H9 (cell line): Measurements from ENCODE around the gene SLC16A13. TPM values are rescaled to one million over a fixed set of nuclear protein-coding genes. Genes with fewer than 3 reads are reported as not detected.

Experiments used
- DNase-seq: peaks from one replicate; pipeline ENCODE4 v3.0.0-alpha.2; 2017
- H2AFZ ChIP-seq: one replicate; pipeline ENCODE4 v1.6.1; 2013; ENCODE audit warnings: mild to moderate bottlenecking, low read length, control low read depth, moderate library complexity
- H2AK5ac ChIP-seq: 2 replicates; pipeline ENCODE4 v1.6.1; 2013; ENCODE audit warnings: low read length, control low read depth, mixed read lengths; ENCODE audit not compliant: insufficient read length
- H2BK120ac ChIP-seq: one replicate; pipeline ENCODE4 v1.6.1; 2013; ENCODE audit warnings: low read depth, mild to moderate bottlenecking, low read length, control low read depth, inconsistent platforms; ENCODE audit not compliant: poor library complexity, severe bottlenecking
- H2BK12ac ChIP-seq: 2 replicates; pipeline ENCODE4 v1.6.1; 2013; ENCODE audit warnings: low read length, control low read depth, mixed read lengths, low read depth; ENCODE audit not compliant: insufficient read length
- H2BK15ac ChIP-seq: 2 replicates; pipeline ENCODE4 v1.6.1; 2013; ENCODE audit warnings: low read depth, low read length, control low read depth
- H2BK20ac ChIP-seq: one replicate; pipeline ENCODE4 v1.6.1; 2013; ENCODE audit warnings: low read depth, mild to moderate bottlenecking, low read length, control low read depth, inconsistent platforms; ENCODE audit not compliant: poor library complexity, severe bottlenecking
- H2BK5ac ChIP-seq: 2 replicates; pipeline ENCODE4 v1.6.1; 2013; ENCODE audit warnings: low read length, control low read depth, mixed read lengths; ENCODE audit not compliant: insufficient read length
- H3K14ac ChIP-seq: 2 replicates; pipeline ENCODE4 v1.6.1; 2013; ENCODE audit warnings: low read length, control low read depth; ENCODE audit not compliant: insufficient read depth
- H3K18ac ChIP-seq: 2 replicates; pipeline ENCODE4 v1.6.1; 2013; ENCODE audit warnings: low read depth, mild to moderate bottlenecking, mixed read lengths, low read length, control low read depth; ENCODE audit not compliant: insufficient read length
- H3K23ac ChIP-seq: 2 replicates; pipeline ENCODE4 v1.6.1; 2013; ENCODE audit warnings: low read length, control low read depth, mixed read lengths, low read depth; ENCODE audit not compliant: insufficient read length
- H3K23me2 ChIP-seq: 2 replicates; pipeline ENCODE4 v1.6.1; 2013; ENCODE audit warnings: low read depth, mild to moderate bottlenecking, mixed read lengths, low read length, control low read depth; ENCODE audit not compliant: insufficient read length, poor library complexity, severe bottlenecking
- H3K27ac ChIP-seq: 2 replicates; pipeline ENCODE4 v1.5.1; 2013; ENCODE audit warnings: low read length, control low read depth, mixed read lengths, low read depth; ENCODE audit not compliant: insufficient read length
- H3K27me3 ChIP-seq: 2 replicates; pipeline ENCODE4 v1.6.1; 2013; ENCODE audit warnings: low read length, control low read depth, inconsistent platforms; ENCODE audit not compliant: insufficient read depth
- H3K4ac ChIP-seq: 2 replicates; pipeline ENCODE4 v1.6.1; 2013; ENCODE audit warnings: low read depth, mild to moderate bottlenecking, control low read depth, inconsistent platforms, low read length, moderate library complexity
- H3K4me1 ChIP-seq: 2 replicates; pipeline ENCODE4 v1.6.1; 2013; ENCODE audit warnings: low read length, control low read depth, inconsistent platforms; ENCODE audit not compliant: insufficient read depth
- H3K4me2 ChIP-seq: 2 replicates; pipeline ENCODE4 v1.6.1; 2013; ENCODE audit warnings: low read length, control low read depth, mixed read lengths; ENCODE audit not compliant: insufficient read length, insufficient read depth
- H3K56ac ChIP-seq: 2 replicates; pipeline ENCODE4 v1.6.1; 2013; ENCODE audit warnings: low read depth, mild to moderate bottlenecking, mixed read lengths, low read length, control low read depth; ENCODE audit not compliant: insufficient read length
- H3K79me1 ChIP-seq: 2 replicates; pipeline ENCODE4 v1.6.1; 2013; ENCODE audit warnings: low read depth, mild to moderate bottlenecking, moderate library complexity, low read length, control low read depth, inconsistent platforms; ENCODE audit not compliant: insufficient read depth, poor library complexity, severe bottlenecking
- H3K79me2 ChIP-seq: 2 replicates; pipeline ENCODE4 v1.6.1; 2013; ENCODE audit warnings: low read length, control low read depth, inconsistent platforms; ENCODE audit not compliant: insufficient read depth
- H3K9ac ChIP-seq: 2 replicates; pipeline ENCODE4 v1.6.1; 2013; ENCODE audit warnings: low read length, control low read depth, mixed read lengths; ENCODE audit not compliant: insufficient read length; ENCODE audit errors: extremely low read depth
- H3K9me3 ChIP-seq: one replicate; pipeline ENCODE4 v1.6.1; 2013; ENCODE audit warnings: low read depth, low read length, inconsistent platforms; ENCODE audit not compliant: control insufficient read depth
- H3T11ph ChIP-seq: one replicate; pipeline ENCODE4 v1.6.1; 2013; ENCODE audit warnings: mild to moderate bottlenecking, low read length, control low read depth, inconsistent platforms
- H4K20me1 ChIP-seq: one replicate; pipeline ENCODE4 v1.6.1; 2013; ENCODE audit not compliant: control insufficient read depth, insufficient read length, insufficient read depth
- H4K5ac ChIP-seq: 2 replicates; pipeline ENCODE4 v1.6.1; 2013; ENCODE audit warnings: low read depth, mild to moderate bottlenecking, mixed read lengths, low read length, control low read depth; ENCODE audit not compliant: insufficient read length
- H4K8ac ChIP-seq: replicated peaks from 2 replicates; pipeline ENCODE4 v1.6.1; 2013; ENCODE audit warnings: low read length, control low read depth, mixed read lengths, low read depth; ENCODE audit not compliant: insufficient read length
- H4K91ac ChIP-seq: 2 replicates; pipeline ENCODE4 v1.6.1; 2013; ENCODE audit warnings: low read depth, mild to moderate bottlenecking, moderate library complexity, mixed read lengths, low read length, control low read depth; ENCODE audit not compliant: insufficient read length
- H3K27ac Mint-ChIP-seq, 3 experiments: 2 replicates in 2 of 3; 3 replicates in 1 of 3; pipeline ENCODE4 v1.8.0; 2020 to 2021; ENCODE audit warnings: mixed read lengths in 3 of 3, mild to moderate bottlenecking in 1 of 3, moderate library complexity in 1 of 3
- H3K27me3 Mint-ChIP-seq: 2 replicates; pipeline ENCODE4 v1.8.0; 2021; ENCODE audit warnings: low read depth, mild to moderate bottlenecking, moderate library complexity, mixed read lengths
- H3K36me3 Mint-ChIP-seq, 3 experiments: 2 replicates in 2 of 3; 3 replicates in 1 of 3; pipeline ENCODE4 v1.8.0; 2020 to 2021; ENCODE audit warnings: low read depth in 3 of 3, mixed read lengths in 3 of 3; ENCODE audit not compliant: insufficient read depth in 1 of 3
- H3K4me1 Mint-ChIP-seq, 2 experiments: 2 replicates each; pipeline ENCODE4 v1.8.0; 2020; ENCODE audit warnings: mixed read lengths in 2 of 2
- H3K4me3 Mint-ChIP-seq, 2 experiments: 2 replicates in 1 of 2; 3 replicates in 1 of 2; pipeline ENCODE4 v1.8.0; 2020 to 2021; ENCODE audit warnings: mild to moderate bottlenecking in 2 of 2, mixed read lengths in 2 of 2, moderate library complexity in 1 of 2
- H3K9me3 Mint-ChIP-seq, 2 experiments: 2 replicates in 1 of 2; 3 replicates in 1 of 2; pipeline ENCODE4 v1.8.0; 2020; ENCODE audit warnings: mild to moderate bottlenecking in 2 of 2, mixed read lengths in 2 of 2, moderate library complexity in 1 of 2
- CTCF ChIP-seq: fragments of 200-600 bp; sonication (generic); conservative IDR thresholded peaks from 3 replicates; pipeline ENCODE4 v1.8.0; 2021; ENCODE audit warnings: antibody characterized with exemption, mild to moderate bottlenecking
- WGBS: extraction: QIAGEN DNeasy Blood & Tissue Kit; methylation state at CpG from one replicate; pipeline ENCODE4 v1.1.7; 2013; ENCODE audit warnings: missing lambda C conversion rate, low lambda C conversion rate, mixed read lengths; ENCODE audit not compliant: insufficient read length; ENCODE audit errors: extremely low coverage; 5-methylcytosine and 5-hydroxymethylcytosine counted together
- total RNA-seq: library from RNA; stranded (reverse); gene quantifications from 2 replicates; pipeline ENCODE4 v1.2.1, GENCODE V29; 2021

Gene SLC16A13
- total RNA-seq, 1 experiment from 2014 or later = 6.1 TPM

- Histone ChIP-seq H2BK15ac (no peak overlapping the region), H2BK20ac (no peak overlapping the region), H3K27ac (no peak overlapping the region), H3K4me1 (no peaks in the 10 kb centered on the region), H2BK5ac (no peak overlapping the region), H2BK120ac (no peak overlapping the region), H2BK12ac (no peak overlapping the region), H4K5ac (no peak overlapping the region), H3K56ac (no peak overlapping the region), H3K9me3 (no peaks in the 10 kb centered on the region), H3K14ac (no peak overlapping the region), H3K4ac (no peak overlapping the region), H4K91ac (no peak overlapping the region), H2AK5ac (no peak overlapping the region), H3K18ac (no peak overlapping the region), H3K4me2 (no peak overlapping the region), H4K20me1 (no peaks in the 10 kb centered on the region), H2AFZ (no peak overlapping the region), H3K9ac (no peak overlapping the region), H3K27me3 (peaks cover 4% of the 10 kb centered on the region; the same call in 1 of the 2 replicates), H4K8ac (no peak overlapping the region), H3K79me2 (no peaks in the 10 kb centered on the region), H3K23ac (no peak overlapping the region), H3T11ph (no peak overlapping the region), H3K23me2 (peaks cover 11% of the 10 kb centered on the region), H3K79me1 (no peaks in the 10 kb centered on the region)
- no peak for TF ChIP-seq CTCF
- Mint-ChIP-seq H3K4me1 (peaks cover 12% of the 10 kb centered on the region in 2 experiments), H3K27me3 (peaks cover 25% of the 10 kb centered on the region), H3K9me3 (0 out of 5 replicates have a peak, but pooled peaks cover 0 to 2% of the 10 kb centered on the region in 2 experiments), H3K36me3 (peaks cover 10 to 49% (median 27%) of the 10 kb centered on the region in 3 experiments), H3K4me3 (no peak overlapping the region), H3K27ac (no peak overlapping the region)
- no CpG with 5 or more reads among the region's 13 CpGs for WGBS
- DNase-seq = peak; percentile 61
These were observed 8.5 kb upstream of the SLC16A13 start for GRCh38 chr17:7027335-7027734.
